ENCODE measurements around the gene ARL6IP4.

DNA sequence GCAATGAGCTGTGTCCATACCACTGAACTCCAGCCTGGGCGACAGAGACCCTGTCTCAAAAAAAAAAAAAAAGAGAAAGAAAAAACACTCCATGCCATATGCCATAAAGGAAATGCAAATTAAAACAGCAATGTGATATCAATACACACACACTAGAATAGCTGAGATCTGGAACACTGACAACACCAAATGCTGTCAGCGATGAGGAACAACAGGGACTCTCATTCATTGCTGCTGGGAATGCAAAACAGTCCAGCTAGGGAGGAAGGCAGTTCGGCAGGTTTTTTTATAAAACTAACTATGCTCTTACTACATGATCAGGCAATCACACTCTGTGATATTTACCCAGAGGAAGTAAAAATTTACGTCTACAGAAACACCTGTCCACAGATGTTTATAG is 10.8 kb upstream of the ARL6IP4 start:
- TF ChIP-seq, protein P1, sequence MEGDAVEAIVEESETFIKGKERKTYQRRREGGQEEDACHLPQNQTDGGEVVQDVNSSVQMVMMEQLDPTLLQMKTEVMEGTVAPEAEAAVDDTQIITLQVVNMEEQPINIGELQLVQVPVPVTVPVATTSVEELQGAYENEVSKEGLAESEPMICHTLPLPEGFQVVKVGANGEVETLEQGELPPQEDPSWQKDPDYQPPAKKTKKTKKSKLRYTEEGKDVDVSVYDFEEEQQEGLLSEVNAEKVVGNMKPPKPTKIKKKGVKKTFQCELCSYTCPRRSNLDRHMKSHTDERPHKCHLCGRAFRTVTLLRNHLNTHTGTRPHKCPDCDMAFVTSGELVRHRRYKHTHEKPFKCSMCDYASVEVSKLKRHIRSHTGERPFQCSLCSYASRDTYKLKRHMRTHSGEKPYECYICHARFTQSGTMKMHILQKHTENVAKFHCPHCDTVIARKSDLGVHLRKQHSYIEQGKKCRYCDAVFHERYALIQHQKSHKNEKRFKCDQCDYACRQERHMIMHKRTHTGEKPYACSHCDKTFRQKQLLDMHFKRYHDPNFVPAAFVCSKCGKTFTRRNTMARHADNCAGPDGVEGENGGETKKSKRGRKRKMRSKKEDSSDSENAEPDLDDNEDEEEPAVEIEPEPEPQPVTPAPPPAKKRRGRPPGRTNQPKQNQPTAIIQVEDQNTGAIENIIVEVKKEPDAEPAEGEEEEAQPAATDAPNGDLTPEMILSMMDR (IDR thresholded peaks at IDR 0.05), result no peak
- TF ChIP-seq POLR2A (IDR thresholded peaks at IDR 0.05), result no peak
